ENCODE data around the gene CDK6. TPM values are rescaled to one million over a fixed set of nuclear protein-coding genes. Genes with fewer than 3 reads are reported as not detected.

CDK6 gene
- total RNA-seq, 1 experiment from 2014 or later, result 124 TPM

- DNase-seq (ENCODE audit: unreplicated experiment), result no peak
- CTCF ChIA-PET, result interaction anchor here (0.6 to 1.7 kb wide), 2 partner anchors 57 to 207 kb away, joined by 3 read pairs; no protein-coding TSS in a partner anchor
- peak overlapping the region; percentile 6 for H3K27ac Mint-ChIP-seq (ENCODE audit: low read depth, unreplicated experiment)
- no TSS peak for BruUV-seq (replicated peaks)
- peaks cover 23% of the 10 kb centered on the region for H3K36me3 Mint-ChIP-seq (ENCODE audit: insufficient read depth, unreplicated experiment)
- H3K4me1 Mint-ChIP-seq (ENCODE audit: insufficient read depth, unreplicated experiment), result peaks cover 22% of the 10 kb centered on the region
- no peaks in the 10 kb centered on the region for H3K9me3 Mint-ChIP-seq (ENCODE audit: unreplicated experiment)
- POLR2A ChIA-PET, result interaction anchor here (0.9 to 1.2 kb wide), 2 partner anchors 34 kb away, joined by 3 to 4 read pairs; no protein-coding TSS in a partner anchor
- no peak for TF ChIP-seq CTCF (IDR thresholded peaks at IDR 0.05; ENCODE audit: unreplicated experiment)
- intact Hi-C loops (cut with micrococcal nuclease), result no loop called here
- no peak overlapping the region for H3K4me3 Mint-ChIP-seq (ENCODE audit: unreplicated experiment)
- no peaks in the 10 kb centered on the region for H3K27me3 Mint-ChIP-seq (ENCODE audit: insufficient read depth, unreplicated experiment)
Observed at GRCh38 chr7:92625617-92626016, 210.8 kb downstream of the CDK6 start.

DNA sequence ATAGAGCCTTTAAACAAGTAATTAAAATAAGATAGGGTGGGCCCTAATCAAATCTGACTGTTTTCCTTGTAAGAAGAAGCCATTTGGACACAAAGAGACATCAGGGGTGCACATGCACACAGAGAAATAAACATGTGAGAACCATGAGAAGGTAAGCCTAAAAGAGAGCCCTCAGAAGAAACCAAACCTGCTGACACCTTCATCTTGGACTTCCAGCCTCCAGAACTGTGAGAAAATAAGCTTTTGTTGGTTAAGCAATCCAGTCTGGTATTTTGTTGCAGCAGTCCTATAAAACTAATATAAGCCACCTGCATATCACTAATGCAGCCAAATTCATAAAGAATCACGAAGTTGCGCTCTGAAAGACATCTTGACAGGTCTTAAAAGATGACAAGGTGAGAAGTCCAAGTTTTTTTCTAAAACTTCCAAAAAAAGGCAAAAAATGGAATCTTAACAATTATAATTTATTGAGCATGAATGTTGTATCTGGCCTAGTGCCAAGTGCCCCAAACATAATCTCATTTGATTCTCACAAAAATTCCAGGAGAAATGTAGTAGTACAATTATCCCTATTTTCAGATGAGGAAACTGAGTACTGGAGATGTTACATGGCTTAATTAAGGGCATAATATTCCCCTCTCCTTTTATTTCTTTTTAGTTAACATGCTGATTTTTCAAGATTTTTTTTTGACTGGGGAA is 211.9 kb downstream of the CDK6 start:
- BruUV-seq (replicated peaks), result no TSS peak
- no peak for TF ChIP-seq CTCF (IDR thresholded peaks at IDR 0.05; ENCODE audit: unreplicated experiment)
- H3K36me3 Mint-ChIP-seq (ENCODE audit: insufficient read depth, unreplicated experiment), result peaks cover 24% of the 10 kb centered on the region
- DNase-seq (ENCODE audit: unreplicated experiment), result no peak
- ChIA-PET CTCF (interaction anchor here (0.5 to 1.7 kb wide), 5 partner anchors 135 to 608 kb away, joined by 3 to 5 read pairs (median 3); partner anchors contain the start of gene VPS50), POLR2A (interaction anchor here (0.6 to 1.2 kb wide), 3 partner anchors 16 to 203 kb away, joined by 3 to 4 read pairs (median 4); no protein-coding TSS in a partner anchor)
- peak overlapping the region; percentile 6 for H3K27ac Mint-ChIP-seq (ENCODE audit: low read depth, unreplicated experiment)
- H3K4me3 Mint-ChIP-seq (ENCODE audit: unreplicated experiment), result no peak overlapping the region
- no peaks in the 10 kb centered on the region for H3K27me3 Mint-ChIP-seq (ENCODE audit: insufficient read depth, unreplicated experiment)
- intact Hi-C loops (cut with micrococcal nuclease), result no loop called here
- no peaks in the 10 kb centered on the region for H3K9me3 Mint-ChIP-seq (ENCODE audit: unreplicated experiment)
- peaks cover 22% of the 10 kb centered on the region for H3K4me1 Mint-ChIP-seq (ENCODE audit: insufficient read depth, unreplicated experiment)

- Mint-ChIP-seq H3K27ac (ENCODE audit: low read depth, unreplicated experiment) (peak overlapping the region; percentile 19), H3K27me3 (ENCODE audit: insufficient read depth, unreplicated experiment) (no peaks in the 10 kb centered on the region), H3K4me3 (ENCODE audit: unreplicated experiment) (no peak overlapping the region), H3K36me3 (ENCODE audit: insufficient read depth, unreplicated experiment) (peaks cover 24% of the 10 kb centered on the region), H3K4me1 (ENCODE audit: insufficient read depth, unreplicated experiment) (peaks cover 22% of the 10 kb centered on the region), H3K9me3 (ENCODE audit: unreplicated experiment) (no peaks in the 10 kb centered on the region)
- TF ChIP-seq CTCF (IDR thresholded peaks at IDR 0.05; ENCODE audit: unreplicated experiment), result no peak
- DNase-seq (ENCODE audit: unreplicated experiment), result no peak
- no TSS peak for BruUV-seq (replicated peaks)
- intact Hi-C loops (cut with micrococcal nuclease), result no loop called here
- POLR2A ChIA-PET, result interaction anchor here (0.6 kb wide), 1 partner anchor 97 kb away, joined by 3 read pairs; no protein-coding TSS in a partner anchor
- CTCF ChIA-PET, result interaction anchor here (1.4 kb wide), 1 partner anchor 21 kb away, joined by 4 read pairs; no protein-coding TSS in a partner anchor
Observed at GRCh38 chr7:92623544-92623943, 212.8 kb downstream of the CDK6 start.

- TF ChIP-seq CTCF (IDR thresholded peaks at IDR 0.05; ENCODE audit: unreplicated experiment), result no peak
- POLR2A ChIA-PET, result interaction anchor here (0.6 kb wide), 1 partner anchor 8 kb away, joined by 3 read pairs; no protein-coding TSS in a partner anchor
- CTCF ChIA-PET, result interaction anchor here (1.3 to 3.7 kb wide), 4 partner anchors 11 to 210 kb away, joined by 4 to 48 read pairs (median 16); no protein-coding TSS in a partner anchor
- peaks cover 23% of the 10 kb centered on the region for H3K36me3 Mint-ChIP-seq (ENCODE audit: insufficient read depth, unreplicated experiment)
- H3K27me3 Mint-ChIP-seq (ENCODE audit: insufficient read depth, unreplicated experiment), result no peaks in the 10 kb centered on the region
- H3K9me3 Mint-ChIP-seq (ENCODE audit: unreplicated experiment), result no peaks in the 10 kb centered on the region
- intact Hi-C loops (cut with micrococcal nuclease), result no loop called here
- no peak for DNase-seq (ENCODE audit: unreplicated experiment)
- BruUV-seq (replicated peaks), result no TSS peak
- H3K4me1 Mint-ChIP-seq (ENCODE audit: insufficient read depth, unreplicated experiment), result peaks cover 22% of the 10 kb centered on the region
- H3K4me3 Mint-ChIP-seq (ENCODE audit: unreplicated experiment), result no peak overlapping the region
- H3K27ac Mint-ChIP-seq (ENCODE audit: low read depth, unreplicated experiment), result no peak overlapping the region
Observed at GRCh38 chr7:92622685-92623084, 213.7 kb downstream of the CDK6 start.
